ENCODE data around the gene MAGEA9B. TPM values are rescaled to one million over a fixed set of nuclear protein-coding genes. Genes with fewer than 3 reads are reported as not detected.
"Not testable (repeated sequence)": the region's sequence is repeated elsewhere in the genome, so short reads cannot be mapped to it uniquely, and the experiment has no call there.

Gene MAGEA9B
- total RNA-seq, 1 experiment from 2014 or later, result not detected

DNA sequence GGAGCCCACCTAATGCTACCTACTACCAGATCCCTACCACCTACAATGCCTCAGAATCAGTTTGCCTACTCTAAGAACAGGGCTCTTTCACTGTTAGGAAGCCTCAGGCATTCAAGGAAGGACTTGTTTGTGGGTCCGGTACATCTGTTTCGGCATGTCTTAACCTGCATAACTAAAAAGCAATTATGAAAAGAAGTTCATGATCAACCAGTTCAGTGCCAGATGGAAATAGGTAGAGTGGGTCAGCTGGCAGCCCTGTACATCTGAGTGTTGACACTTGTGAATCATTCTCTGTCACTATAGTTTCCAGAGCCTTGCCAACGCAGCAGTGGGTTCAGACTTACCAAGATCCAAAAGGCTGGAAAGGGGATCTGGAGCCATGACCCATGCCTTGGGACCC is 41.0 kb upstream of the MAGEA9B start:
- no peak for DNase-seq
- Histone ChIP-seq H2BK12ac (ENCODE audit: insufficient read length, low read depth, low read length) (no peak overlapping the region), H3K4me1 (ENCODE audit: insufficient read depth, low read length) (no peaks in the 10 kb centered on the region), H4K5ac (ENCODE audit: insufficient read length, low read depth, low read length) (no peak overlapping the region), H4K20me1 (ENCODE audit: control insufficient read depth, insufficient read depth, insufficient read length) (no peaks in the 10 kb centered on the region), H3K9ac (ENCODE audit: extremely low read depth, insufficient read length, low read length) (no peak overlapping the region), H2BK120ac (ENCODE audit: low read depth, low read length, poor library complexity, severe bottlenecking) (no peak overlapping the region), H3K9me3 (ENCODE audit: control insufficient read depth, low read depth, low read length) (peaks cover 26% of the 10 kb centered on the region), H3K79me2 (ENCODE audit: insufficient read depth, low read length) (peaks cover 4% of the 10 kb centered on the region; the same call in 1 of the 2 replicates), H3K27me3 (ENCODE audit: insufficient read depth, low read length) (no peaks in the 10 kb centered on the region; the same call in 1 of the 2 replicates), H3K14ac (ENCODE audit: insufficient read depth, low read length) (no peak overlapping the region), H3T11ph (ENCODE audit: low read length) (no peak overlapping the region), H3K27ac (ENCODE audit: insufficient read length, low read depth, low read length) (no peak overlapping the region), H2BK5ac (ENCODE audit: insufficient read length, low read length) (no peak overlapping the region), H3K79me1 (ENCODE audit: insufficient read depth, low read depth, low read length, poor library complexity, severe bottlenecking) (no peaks in the 10 kb centered on the region), H2BK15ac (ENCODE audit: low read depth, low read length) (no peak overlapping the region), H3K23ac (ENCODE audit: insufficient read length, low read depth, low read length) (no peak overlapping the region), H3K4me2 (ENCODE audit: insufficient read depth, insufficient read length, low read length) (no peak overlapping the region), H3K56ac (ENCODE audit: insufficient read length, low read depth, low read length) (no peak overlapping the region), H2AFZ (ENCODE audit: low read length) (no peak overlapping the region), H4K8ac (replicated peaks; ENCODE audit: insufficient read length, low read depth, low read length) (no peak overlapping the region), H4K91ac (ENCODE audit: insufficient read length, low read depth, low read length) (no peak overlapping the region), H2BK20ac (ENCODE audit: low read depth, low read length, poor library complexity, severe bottlenecking) (no peak overlapping the region), H3K4ac (ENCODE audit: low read depth, low read length) (no peak overlapping the region), H2AK5ac (ENCODE audit: insufficient read length, low read length) (no peak overlapping the region), H3K18ac (ENCODE audit: insufficient read length, low read depth, low read length) (no peak overlapping the region), H3K23me2 (ENCODE audit: insufficient read length, low read depth, low read length, poor library complexity, severe bottlenecking) (peaks cover 8% of the 10 kb centered on the region)
- Mint-ChIP-seq H3K27me3 (ENCODE audit: low read depth) (peaks cover 15% of the 10 kb centered on the region), H3K9me3 (peaks cover 66 to 69% of the 10 kb centered on the region in 2 experiments), H3K4me3 (no peak overlapping the region), H3K27ac (no peak overlapping the region), H3K36me3 (ENCODE audit: insufficient read depth in 1 of 3, low read depth in 3 of 3) (peaks cover 0 to 9% (median 5%) of the 10 kb centered on the region in 3 experiments; a peak in 3 of 7 replicates), H3K4me1 (peaks cover 29 to 36% of the 10 kb centered on the region in 2 experiments)
- no CpG with 5 or more reads among the region's 3 CpGs for WGBS (ENCODE audit: extremely low coverage, insufficient read length, low lambda C conversion rate)
- TF ChIP-seq, protein P1, sequence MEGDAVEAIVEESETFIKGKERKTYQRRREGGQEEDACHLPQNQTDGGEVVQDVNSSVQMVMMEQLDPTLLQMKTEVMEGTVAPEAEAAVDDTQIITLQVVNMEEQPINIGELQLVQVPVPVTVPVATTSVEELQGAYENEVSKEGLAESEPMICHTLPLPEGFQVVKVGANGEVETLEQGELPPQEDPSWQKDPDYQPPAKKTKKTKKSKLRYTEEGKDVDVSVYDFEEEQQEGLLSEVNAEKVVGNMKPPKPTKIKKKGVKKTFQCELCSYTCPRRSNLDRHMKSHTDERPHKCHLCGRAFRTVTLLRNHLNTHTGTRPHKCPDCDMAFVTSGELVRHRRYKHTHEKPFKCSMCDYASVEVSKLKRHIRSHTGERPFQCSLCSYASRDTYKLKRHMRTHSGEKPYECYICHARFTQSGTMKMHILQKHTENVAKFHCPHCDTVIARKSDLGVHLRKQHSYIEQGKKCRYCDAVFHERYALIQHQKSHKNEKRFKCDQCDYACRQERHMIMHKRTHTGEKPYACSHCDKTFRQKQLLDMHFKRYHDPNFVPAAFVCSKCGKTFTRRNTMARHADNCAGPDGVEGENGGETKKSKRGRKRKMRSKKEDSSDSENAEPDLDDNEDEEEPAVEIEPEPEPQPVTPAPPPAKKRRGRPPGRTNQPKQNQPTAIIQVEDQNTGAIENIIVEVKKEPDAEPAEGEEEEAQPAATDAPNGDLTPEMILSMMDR (conservative IDR thresholded peaks at IDR 0.05), result no peak

DNA sequence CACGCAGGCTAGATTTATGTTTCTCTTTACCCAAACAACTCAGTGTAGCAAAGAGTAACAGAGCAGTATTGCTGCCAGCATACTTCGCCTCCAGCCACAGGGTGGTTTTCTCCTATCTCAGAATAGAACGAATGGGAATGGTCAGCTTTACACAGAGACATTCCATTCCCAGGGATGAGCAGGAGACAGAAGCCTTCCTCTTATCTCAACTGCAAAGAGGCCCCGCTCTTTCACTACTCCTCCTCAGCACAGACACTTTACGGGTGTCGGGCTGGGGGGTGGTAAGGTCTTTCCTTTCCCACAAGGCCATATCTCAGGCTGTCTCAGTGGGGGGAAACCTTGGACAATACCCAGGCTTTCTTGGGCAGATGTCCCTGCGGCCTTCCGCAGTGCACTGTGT is 39.6 kb upstream of the MAGEA9B start:
- not testable (repeated sequence) for H3K9ac ChIP-seq (ENCODE audit: extremely low read depth, insufficient read length, low read length); H3K18ac ChIP-seq (ENCODE audit: insufficient read length, low read depth, low read length); H3K23ac ChIP-seq (ENCODE audit: insufficient read length, low read depth, low read length); H3K14ac ChIP-seq (ENCODE audit: insufficient read depth, low read length); H2BK5ac ChIP-seq (ENCODE audit: insufficient read length, low read length); H4K20me1 ChIP-seq (ENCODE audit: control insufficient read depth, insufficient read depth, insufficient read length); H3K4me3 Mint-ChIP-seq; H3K4me2 ChIP-seq (ENCODE audit: insufficient read depth, insufficient read length, low read length); H2BK120ac ChIP-seq (ENCODE audit: low read depth, low read length, poor library complexity, severe bottlenecking); H3K79me2 ChIP-seq (ENCODE audit: insufficient read depth, low read length); H2BK20ac ChIP-seq (ENCODE audit: low read depth, low read length, poor library complexity, severe bottlenecking); H3K56ac ChIP-seq (ENCODE audit: insufficient read length, low read depth, low read length); H2AK5ac ChIP-seq (ENCODE audit: insufficient read length, low read length); H3K23me2 ChIP-seq (ENCODE audit: insufficient read length, low read depth, low read length, poor library complexity, severe bottlenecking); H2BK12ac ChIP-seq (ENCODE audit: insufficient read length, low read depth, low read length); H4K5ac ChIP-seq (ENCODE audit: insufficient read length, low read depth, low read length); H2AFZ ChIP-seq (ENCODE audit: low read length); H3K27ac ChIP-seq (ENCODE audit: insufficient read length, low read depth, low read length); H2BK15ac ChIP-seq (ENCODE audit: low read depth, low read length); H3K27me3 Mint-ChIP-seq (ENCODE audit: low read depth); H3K27me3 ChIP-seq (ENCODE audit: insufficient read depth, low read length); H3K79me1 ChIP-seq (ENCODE audit: insufficient read depth, low read depth, low read length, poor library complexity, severe bottlenecking); H4K91ac ChIP-seq (ENCODE audit: insufficient read length, low read depth, low read length); H4K8ac ChIP-seq (replicated peaks; ENCODE audit: insufficient read length, low read depth, low read length); H3T11ph ChIP-seq (ENCODE audit: low read length); H3K36me3 Mint-ChIP-seq (ENCODE audit: insufficient read depth in 1 of 3, low read depth in 3 of 3); DNase-seq; H3K27ac Mint-ChIP-seq; H3K4me1 ChIP-seq (ENCODE audit: insufficient read depth, low read length); H3K4ac ChIP-seq (ENCODE audit: low read depth, low read length)
- H3K9me3 ChIP-seq (ENCODE audit: control insufficient read depth, low read depth, low read length), result peaks cover 24% of the 10 kb centered on the region
- H3K4me1 Mint-ChIP-seq, result peaks cover 28 to 31% of the 10 kb centered on the region in 2 experiments
- H3K9me3 Mint-ChIP-seq, result peaks cover 63 to 65% of the 10 kb centered on the region in 2 experiments
- WGBS (ENCODE audit: extremely low coverage, insufficient read length, low lambda C conversion rate), result no CpG with 5 or more reads among the region's 8 CpGs
